ENCODE results near the gene RAB44. TPM values are rescaled to one million over a fixed set of nuclear protein-coding genes. Genes with fewer than 3 reads are reported as not detected.

The RAB44 gene
- total and polyA plus RNA-seq, 2 donors (not counting 1 experiment from before 2014, with no cell fraction given) = 0.15 to 0.16 TPM

DNA sequence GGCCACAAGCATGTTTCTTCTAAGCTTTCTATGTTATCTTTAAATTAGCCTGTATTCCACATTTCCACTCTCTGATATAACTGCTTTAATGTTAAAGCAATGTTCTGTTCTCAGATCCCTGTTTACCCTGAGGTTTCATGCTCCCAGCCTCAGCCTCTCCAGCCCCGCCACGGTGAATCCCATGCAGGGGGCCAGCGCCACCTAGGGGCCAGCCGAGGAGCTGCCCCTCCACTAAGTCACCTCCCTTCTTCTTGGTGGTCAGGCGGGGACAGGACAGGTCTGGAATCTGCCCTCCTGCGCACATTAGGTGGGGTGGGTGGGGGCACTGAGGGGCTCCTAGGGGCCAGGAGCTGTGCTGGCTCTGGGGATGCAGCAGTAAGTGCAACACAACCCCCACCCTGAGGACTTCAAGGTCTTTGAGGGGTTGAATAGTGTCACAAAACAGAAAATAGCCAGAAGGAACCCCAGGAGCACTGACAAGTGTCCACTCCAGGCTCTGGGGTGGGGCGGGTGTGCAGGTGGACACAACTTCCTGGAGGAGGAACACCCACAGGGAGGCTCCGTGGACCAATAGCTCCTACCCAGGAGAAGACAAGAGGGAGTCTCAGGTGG is 61.6 kb downstream of the RAB44 start:
- Mint-ChIP-seq H3K27me3 (no peaks in the 10 kb centered on the region), H3K4me3 (peak overlapping the region; percentile 66), H3K4me1 (peaks cover 56% of the 10 kb centered on the region), H3K27ac (peak overlapping the region; percentile 85), H3K9me3 (ENCODE audit: insufficient read depth) (no peaks in the 10 kb centered on the region)
- intact Hi-C loops (cut with micrococcal nuclease) = loop anchor here (1.0 to 5.0 kb wide), 7 partner anchors 76 to 456 kb away; partner anchors contain the start of genes FGD2 and STK38
- Histone ChIP-seq H3K36me3 (replicated peaks in 1 of 2; ENCODE audit: control extremely low read depth in 1 of 2, control insufficient read depth in 1 of 2, extremely low read depth in 1 of 2, insufficient read depth in 2 of 2, low read length in 1 of 2) (peaks cover 0 to 15% of the 10 kb centered on the region in 2 experiments), H3K9me3 (ENCODE audit: control extremely low read depth in 1 of 3, control insufficient read depth in 2 of 3, insufficient read depth in 1 of 3, low read length in 2 of 3) (peaks cover 0 to 3% (median 0%) of the 10 kb centered on the region in 3 donors), H2AFZ (ENCODE audit: insufficient read depth, low read depth, low read length, poor library complexity, severe bottlenecking) (no peak overlapping the region), H3K4me2 (replicated peaks; ENCODE audit: low read depth, low read length, poor library complexity, severe bottlenecking) (peak overlapping the region; percentile 89), H4K20me1 (ENCODE audit: control insufficient read depth, insufficient read depth, low read length, poor library complexity, severe bottlenecking) (no peaks in the 10 kb centered on the region), H3K9ac (ENCODE audit: low read length) (no peak overlapping the region), H3K27ac (ENCODE audit: low read length in 2 of 2) (peak overlapping the region; percentile 32 to 95), H3K27me3 (replicated peaks in 1 of 4; ENCODE audit: control extremely low read depth in 1 of 4, control insufficient read depth in 3 of 4, insufficient read depth in 4 of 4, low read length in 3 of 4) (no peaks in the 10 kb centered on the region), H3K79me2 (ENCODE audit: control insufficient read depth, insufficient read depth, low read length) (peaks cover 5% of the 10 kb centered on the region), H3K4me3 (ENCODE audit: control extremely low read depth in 1 of 5, extremely low read depth in 1 of 5, insufficient read depth in 1 of 5, low read depth in 2 of 5, low read length in 4 of 5) (no peak overlapping the region), H3K4me1 (ENCODE audit: control insufficient read depth in 2 of 2, insufficient read depth in 2 of 2, low read length in 2 of 2) (peaks cover 48 to 61% of the 10 kb centered on the region in 2 donors)
- POLR2A ChIA-PET = interaction anchor here (0.5 to 2.2 kb wide), 8 partner anchors 77 to 795 kb away, joined by 3 to 13 read pairs (median 4); partner anchors contain the start of gene CDKN1A
- peak; percentile 88 for DNase-seq
- peak; percentile 55 for ATAC-seq (ENCODE audit: low read depth)
- CTCF ChIA-PET = interaction anchor here (0.5 to 9.5 kb wide), 73 partner anchors 9 to 458 kb away, joined by 3 to 215 read pairs (median 5); partner anchors contain the start of genes CDKN1A, PPIL1 and SRSF3
- TF ChIP-seq, protein P1, sequence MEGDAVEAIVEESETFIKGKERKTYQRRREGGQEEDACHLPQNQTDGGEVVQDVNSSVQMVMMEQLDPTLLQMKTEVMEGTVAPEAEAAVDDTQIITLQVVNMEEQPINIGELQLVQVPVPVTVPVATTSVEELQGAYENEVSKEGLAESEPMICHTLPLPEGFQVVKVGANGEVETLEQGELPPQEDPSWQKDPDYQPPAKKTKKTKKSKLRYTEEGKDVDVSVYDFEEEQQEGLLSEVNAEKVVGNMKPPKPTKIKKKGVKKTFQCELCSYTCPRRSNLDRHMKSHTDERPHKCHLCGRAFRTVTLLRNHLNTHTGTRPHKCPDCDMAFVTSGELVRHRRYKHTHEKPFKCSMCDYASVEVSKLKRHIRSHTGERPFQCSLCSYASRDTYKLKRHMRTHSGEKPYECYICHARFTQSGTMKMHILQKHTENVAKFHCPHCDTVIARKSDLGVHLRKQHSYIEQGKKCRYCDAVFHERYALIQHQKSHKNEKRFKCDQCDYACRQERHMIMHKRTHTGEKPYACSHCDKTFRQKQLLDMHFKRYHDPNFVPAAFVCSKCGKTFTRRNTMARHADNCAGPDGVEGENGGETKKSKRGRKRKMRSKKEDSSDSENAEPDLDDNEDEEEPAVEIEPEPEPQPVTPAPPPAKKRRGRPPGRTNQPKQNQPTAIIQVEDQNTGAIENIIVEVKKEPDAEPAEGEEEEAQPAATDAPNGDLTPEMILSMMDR (IDR thresholded peaks at IDR 0.05) = peak; percentile 96
- no peak for TF ChIP-seq EZH2 (IDR thresholded peaks at IDR 0.05; ENCODE audit: borderline replicate concordance, insufficient read depth, low read depth, low read length, poor library complexity, severe bottlenecking)
- 15% methylated on average over 3 of the region's 8 CpGs for WGBS (ENCODE audit: insufficient coverage)
